Measurements from ENCODE around the gene CAMK2D.

CAMK2D gene

GRCh38 chr4:113745711-113746110 is 15.8 kb downstream of the CAMK2D start:
- Histone ChIP-seq H3K36me3 (ENCODE audit: control insufficient read depth, insufficient read depth, low read length, severe bottlenecking) (peaks cover 43% of the 10 kb centered on the region), H3K9me3 (ENCODE audit: control insufficient read depth, low read length) (no peaks in the 10 kb centered on the region), H3K4me1 (ENCODE audit: control insufficient read depth, insufficient read depth, low read length) (peaks cover 30% of the 10 kb centered on the region), H3K27me3 (replicated peaks; ENCODE audit: control insufficient read depth, insufficient read depth, low read length) (no peaks in the 10 kb centered on the region), H3K9ac (ENCODE audit: low read length) (no peak overlapping the region), H3K4me3 (ENCODE audit: low read length) (no peak overlapping the region)
- DNase-seq (ENCODE audit: low read depth): no peak

- H3K9ac ChIP-seq (ENCODE audit: low read length): no peak overlapping the region
- H3K27me3 ChIP-seq (replicated peaks; ENCODE audit: control insufficient read depth, insufficient read depth, low read length): no peaks in the 10 kb centered on the region
- peaks cover 23% of the 10 kb centered on the region for H3K4me1 ChIP-seq (ENCODE audit: control insufficient read depth, insufficient read depth, low read length)
- no peak for DNase-seq (ENCODE audit: low read depth)
- H3K9me3 ChIP-seq (ENCODE audit: control insufficient read depth, low read length): no peaks in the 10 kb centered on the region
- H3K4me3 ChIP-seq (ENCODE audit: low read length): no peak overlapping the region
- H3K36me3 ChIP-seq (ENCODE audit: control insufficient read depth, insufficient read depth, low read length, severe bottlenecking): peaks cover 44% of the 10 kb centered on the region
These were observed 16.8 kb downstream of the CAMK2D start for GRCh38 chr4:113744667-113745240.

GRCh38 chr4:113743690-113744089 is 17.8 kb downstream of the CAMK2D start:
- Histone ChIP-seq H3K27me3 (replicated peaks; ENCODE audit: control insufficient read depth, insufficient read depth, low read length) (no peaks in the 10 kb centered on the region), H3K4me1 (ENCODE audit: control insufficient read depth, insufficient read depth, low read length) (peaks cover 26% of the 10 kb centered on the region), H3K9me3 (ENCODE audit: control insufficient read depth, low read length) (no peaks in the 10 kb centered on the region), H3K36me3 (ENCODE audit: control insufficient read depth, insufficient read depth, low read length, severe bottlenecking) (peaks cover 44% of the 10 kb centered on the region), H3K4me3 (ENCODE audit: low read length) (no peak overlapping the region), H3K9ac (ENCODE audit: low read length) (no peak overlapping the region)
- no peak for DNase-seq (ENCODE audit: low read depth)

GRCh38 chr4:113742643-113743042 is 18.9 kb downstream of the CAMK2D start:
- H3K9me3 ChIP-seq (ENCODE audit: control insufficient read depth, low read length): no peaks in the 10 kb centered on the region
- peak overlapping the region; percentile 2 for H3K9ac ChIP-seq (ENCODE audit: low read length)
- H3K4me3 ChIP-seq (ENCODE audit: low read length): peak overlapping the region; percentile 54

GRCh38 chr4:113741956-113742355 is 19.6 kb downstream of the CAMK2D start:
- Histone ChIP-seq H3K4me1 (ENCODE audit: control insufficient read depth, insufficient read depth, low read length) (peaks cover 37% of the 10 kb centered on the region), H3K4me3 (ENCODE audit: low read length) (no peak overlapping the region), H3K27me3 (replicated peaks; ENCODE audit: control insufficient read depth, insufficient read depth, low read length) (no peaks in the 10 kb centered on the region), H3K9me3 (ENCODE audit: control insufficient read depth, low read length) (no peaks in the 10 kb centered on the region), H3K36me3 (ENCODE audit: control insufficient read depth, insufficient read depth, low read length, severe bottlenecking) (peaks cover 35% of the 10 kb centered on the region), H3K9ac (ENCODE audit: low read length) (no peak overlapping the region)
- no peak for DNase-seq (ENCODE audit: low read depth)

More at GRCh38 chr4:113742643-113743042, 18.9 kb downstream of the CAMK2D start:
- Histone ChIP-seq H3K27me3 (replicated peaks; ENCODE audit: control insufficient read depth, insufficient read depth, low read length) (no peaks in the 10 kb centered on the region), H3K36me3 (ENCODE audit: control insufficient read depth, insufficient read depth, low read length, severe bottlenecking) (peaks cover 40% of the 10 kb centered on the region), H3K4me1 (ENCODE audit: control insufficient read depth, insufficient read depth, low read length) (peaks cover 32% of the 10 kb centered on the region)
- no peak for DNase-seq (ENCODE audit: low read depth)

GRCh38 chr4:113740857-113741379 is 20.6 kb downstream of the CAMK2D start:
- H3K9me3 ChIP-seq (ENCODE audit: control insufficient read depth, low read length): no peaks in the 10 kb centered on the region
- no peak for DNase-seq (ENCODE audit: low read depth)
- peaks cover 37% of the 10 kb centered on the region for H3K4me1 ChIP-seq (ENCODE audit: control insufficient read depth, insufficient read depth, low read length)
- H3K36me3 ChIP-seq (ENCODE audit: control insufficient read depth, insufficient read depth, low read length, severe bottlenecking): peaks cover 28% of the 10 kb centered on the region
- H3K4me3 ChIP-seq (ENCODE audit: low read length): no peak overlapping the region
- H3K9ac ChIP-seq (ENCODE audit: low read length): no peak overlapping the region
- H3K27me3 ChIP-seq (replicated peaks; ENCODE audit: control insufficient read depth, insufficient read depth, low read length): no peaks in the 10 kb centered on the region

GRCh38 chr4:113739197-113739596 is 22.3 kb downstream of the CAMK2D start:
- Histone ChIP-seq H3K4me1 (ENCODE audit: control insufficient read depth, insufficient read depth, low read length) (peaks cover 37% of the 10 kb centered on the region), H3K27me3 (replicated peaks; ENCODE audit: control insufficient read depth, insufficient read depth, low read length) (no peaks in the 10 kb centered on the region), H3K4me3 (ENCODE audit: low read length) (no peak overlapping the region), H3K9ac (ENCODE audit: low read length) (no peak overlapping the region), H3K9me3 (ENCODE audit: control insufficient read depth, low read length) (no peaks in the 10 kb centered on the region), H3K36me3 (ENCODE audit: control insufficient read depth, insufficient read depth, low read length, severe bottlenecking) (peaks cover 22% of the 10 kb centered on the region)
- DNase-seq (ENCODE audit: low read depth): peak; percentile 20

- peak; percentile 88 for DNase-seq (ENCODE audit: low read depth)
- Histone ChIP-seq H3K27me3 (replicated peaks; ENCODE audit: control insufficient read depth, insufficient read depth, low read length) (no peaks in the 10 kb centered on the region), H3K9me3 (ENCODE audit: control insufficient read depth, low read length) (no peaks in the 10 kb centered on the region), H3K9ac (ENCODE audit: low read length) (no peak overlapping the region), H3K4me3 (ENCODE audit: low read length) (peak overlapping the region; percentile 15), H3K36me3 (ENCODE audit: control insufficient read depth, insufficient read depth, low read length, severe bottlenecking) (peaks cover 22% of the 10 kb centered on the region), H3K4me1 (ENCODE audit: control insufficient read depth, insufficient read depth, low read length) (peaks cover 42% of the 10 kb centered on the region)
These were observed 23.3 kb downstream of the CAMK2D start for GRCh38 chr4:113738251-113738650.

GRCh38 chr4:113733685-113734084 is 27.9 kb downstream of the CAMK2D start:
- peaks cover 38% of the 10 kb centered on the region for H3K4me1 ChIP-seq (ENCODE audit: control insufficient read depth, insufficient read depth, low read length)
- H3K9me3 ChIP-seq (ENCODE audit: control insufficient read depth, low read length): no peaks in the 10 kb centered on the region
- DNase-seq (ENCODE audit: low read depth): no peak
- no peak overlapping the region for H3K4me3 ChIP-seq (ENCODE audit: low read length)
- no peak overlapping the region for H3K9ac ChIP-seq (ENCODE audit: low read length)
- peaks cover 7% of the 10 kb centered on the region for H3K36me3 ChIP-seq (ENCODE audit: control insufficient read depth, insufficient read depth, low read length, severe bottlenecking)
- no peaks in the 10 kb centered on the region for H3K27me3 ChIP-seq (replicated peaks; ENCODE audit: control insufficient read depth, insufficient read depth, low read length)

- peaks cover 33% of the 10 kb centered on the region for H3K4me1 ChIP-seq (ENCODE audit: control insufficient read depth, insufficient read depth, low read length)
- no peaks in the 10 kb centered on the region for H3K27me3 ChIP-seq (replicated peaks; ENCODE audit: control insufficient read depth, insufficient read depth, low read length)
- no peak overlapping the region for H3K4me3 ChIP-seq (ENCODE audit: low read length)
- no peak overlapping the region for H3K9ac ChIP-seq (ENCODE audit: low read length)
- H3K9me3 ChIP-seq (ENCODE audit: control insufficient read depth, low read length): no peaks in the 10 kb centered on the region
- DNase-seq (ENCODE audit: low read depth): no peak
- H3K36me3 ChIP-seq (ENCODE audit: control insufficient read depth, insufficient read depth, low read length, severe bottlenecking): peaks cover 10% of the 10 kb centered on the region
These were observed 28.5 kb downstream of the CAMK2D start for GRCh38 chr4:113732967-113733527.

- no peaks in the 10 kb centered on the region for H3K9me3 ChIP-seq (ENCODE audit: control insufficient read depth, low read length)
- peaks cover 10% of the 10 kb centered on the region for H3K36me3 ChIP-seq (ENCODE audit: control insufficient read depth, insufficient read depth, low read length, severe bottlenecking)
- no peak for DNase-seq (ENCODE audit: low read depth)
- H3K4me3 ChIP-seq (ENCODE audit: low read length): no peak overlapping the region
- H3K27me3 ChIP-seq (replicated peaks; ENCODE audit: control insufficient read depth, insufficient read depth, low read length): no peaks in the 10 kb centered on the region
- H3K4me1 ChIP-seq (ENCODE audit: control insufficient read depth, insufficient read depth, low read length): peaks cover 46% of the 10 kb centered on the region
- no peak overlapping the region for H3K9ac ChIP-seq (ENCODE audit: low read length)
These were observed 30.9 kb downstream of the CAMK2D start for GRCh38 chr4:113730467-113731216.
